HEK293 (cell line): Measurements from ENCODE around the gene MRPL11.

Source experiments
- GLI4 ChIP-seq: fragments of 450-650 bp; formaldehyde crosslinking; IDR thresholded peaks from 2 replicates; pipeline ENCODE4 v1.5.1; 2016; ENCODE audit warnings: missing biosample characterization, missing genetic modification characterization
- KLF17 ChIP-seq: fragments of 450-650 bp; formaldehyde crosslinking; IDR thresholded peaks from 2 replicates; pipeline ENCODE4 v1.5.1; 2016; ENCODE audit warnings: missing biosample characterization, missing genetic modification characterization
- KLF9 ChIP-seq: fragments of 450-650 bp; formaldehyde crosslinking; IDR thresholded peaks from 2 replicates; pipeline ENCODE4 v1.5.1; 2016; ENCODE audit warnings: missing biosample characterization, missing genetic modification characterization, low read depth
- MZF1 ChIP-seq: fragments of 450-650 bp; formaldehyde crosslinking; IDR thresholded peaks from 2 replicates; pipeline ENCODE4 v1.5.1; 2017; ENCODE audit warnings: missing biosample characterization, missing genetic modification characterization, borderline replicate concordance
- PRDM10 ChIP-seq: fragments of 450-650 bp; formaldehyde crosslinking; IDR thresholded peaks from 2 replicates; pipeline ENCODE4 v1.5.1; 2016; ENCODE audit warnings: missing biosample characterization, missing genetic modification characterization
- RBAK ChIP-seq: fragments of 450-650 bp; formaldehyde crosslinking; IDR thresholded peaks from 2 replicates; pipeline ENCODE4 v1.5.1; 2016; ENCODE audit warnings: missing biosample characterization, missing genetic modification characterization
- SALL2 ChIP-seq: fragments of 450-650 bp; formaldehyde crosslinking; IDR thresholded peaks from 2 replicates; pipeline ENCODE4 v1.5.0; 2017; ENCODE audit warnings: missing biosample characterization, mild to moderate bottlenecking, missing genetic modification characterization, borderline replicate concordance
- SCRT1 ChIP-seq: fragments of 450-650 bp; formaldehyde crosslinking; IDR thresholded peaks from 2 replicates; pipeline ENCODE4 v1.5.1; 2016; ENCODE audit warnings: missing biosample characterization, missing genetic modification characterization, borderline replicate concordance
- SETDB1 ChIP-seq: IDR thresholded peaks from one replicate; pipeline ENCODE4 v1.6.1; 2017; ENCODE audit warnings: mild to moderate bottlenecking, low read length, moderate library complexity, mixed read lengths; ENCODE audit not compliant: insufficient read length
- SP3 ChIP-seq: fragments of 450-650 bp; formaldehyde crosslinking; IDR thresholded peaks from 2 replicates; pipeline ENCODE4 v1.5.1; 2016; ENCODE audit warnings: missing biosample characterization, missing genetic modification characterization
- ZBTB20 ChIP-seq: fragments of 450-650 bp; formaldehyde crosslinking; IDR thresholded peaks from 2 replicates; pipeline ENCODE4 v1.5.1; 2016; ENCODE audit warnings: missing biosample characterization, missing genetic modification characterization
- ZBTB26 ChIP-seq: fragments of 450-650 bp; formaldehyde crosslinking; optimal IDR thresholded peaks from 2 replicates; pipeline ENCODE3; 2016; ENCODE audit warnings: missing biosample characterization, mild to moderate bottlenecking, missing genetic modification characterization
- ZBTB6 ChIP-seq: fragments of 450-650 bp; formaldehyde crosslinking; IDR thresholded peaks from 2 replicates; pipeline ENCODE4 v1.5.1; 2017; ENCODE audit warnings: missing biosample characterization, missing genetic modification characterization
- ZFP3 ChIP-seq: fragments of 450-650 bp; formaldehyde crosslinking; IDR thresholded peaks from 2 replicates; pipeline ENCODE4 v1.5.1; 2016; ENCODE audit warnings: low read depth, missing biosample characterization, missing genetic modification characterization
- ZFP69B ChIP-seq: fragments of 450-650 bp; formaldehyde crosslinking; IDR thresholded peaks from 2 replicates; pipeline ENCODE4 v1.5.1; 2016; ENCODE audit warnings: missing biosample characterization, missing genetic modification characterization
- ZNF133 ChIP-seq: fragments of 450-650 bp; formaldehyde crosslinking; IDR thresholded peaks from 2 replicates; pipeline ENCODE4 v1.5.1; 2016; ENCODE audit warnings: missing biosample characterization, missing genetic modification characterization
- ZNF140 ChIP-seq: fragments of 450-650 bp; formaldehyde crosslinking; IDR thresholded peaks from 2 replicates; pipeline ENCODE4 v1.5.1; 2016; ENCODE audit warnings: missing biosample characterization, missing genetic modification characterization
- ZNF16 ChIP-seq: fragments of 450-650 bp; formaldehyde crosslinking; IDR thresholded peaks from 2 replicates; pipeline ENCODE4 v1.5.1; 2016; ENCODE audit warnings: low read depth, missing biosample characterization, missing genetic modification characterization
- ZNF18 ChIP-seq: fragments of 450-650 bp; formaldehyde crosslinking; IDR thresholded peaks from 2 replicates; pipeline ENCODE4 v1.5.1; 2016; ENCODE audit warnings: missing biosample characterization, missing genetic modification characterization
- ZNF223 ChIP-seq: fragments of 450-650 bp; formaldehyde crosslinking; IDR thresholded peaks from 2 replicates; pipeline ENCODE4 v1.5.1; 2016; ENCODE audit warnings: missing biosample characterization, missing genetic modification characterization
- ZNF529 ChIP-seq: fragments of 450-650 bp; formaldehyde crosslinking; IDR thresholded peaks from 2 replicates; pipeline ENCODE4 v1.5.1; 2017; ENCODE audit warnings: missing genetic modification characterization, missing biosample characterization; ENCODE audit not compliant: insufficient replicate concordance
- ZNF548 ChIP-seq: fragments of 450-650 bp; formaldehyde crosslinking; IDR thresholded peaks from 2 replicates; pipeline ENCODE4 v1.5.1; 2016; ENCODE audit warnings: missing biosample characterization, missing genetic modification characterization
- ZNF558 ChIP-seq: fragments of 450-650 bp; formaldehyde crosslinking; IDR thresholded peaks from 2 replicates; pipeline ENCODE4 v1.5.1; 2016; ENCODE audit warnings: missing biosample characterization, missing genetic modification characterization
- ZNF580 ChIP-seq: fragments of 450-650 bp; formaldehyde crosslinking; IDR thresholded peaks from 2 replicates; pipeline ENCODE4 v1.5.1; 2016; ENCODE audit warnings: missing biosample characterization, missing genetic modification characterization
- ZNF585B ChIP-seq: fragments of 450-650 bp; formaldehyde crosslinking; IDR thresholded peaks from 2 replicates; pipeline ENCODE4 v1.5.1; 2016; ENCODE audit warnings: missing biosample characterization, missing genetic modification characterization
- ZNF624 ChIP-seq: fragments of 450-650 bp; formaldehyde crosslinking; IDR thresholded peaks from 2 replicates; pipeline ENCODE4 v1.5.1; 2017; ENCODE audit warnings: missing biosample characterization, missing genetic modification characterization
- ZNF670 ChIP-seq: fragments of 450-650 bp; formaldehyde crosslinking; IDR thresholded peaks from 2 replicates; pipeline ENCODE4 v1.5.1; 2016; ENCODE audit warnings: missing biosample characterization, missing genetic modification characterization, low read depth
- ZNF785 ChIP-seq: fragments of 450-650 bp; formaldehyde crosslinking; IDR thresholded peaks from 2 replicates; pipeline ENCODE4 v1.5.1; 2016; ENCODE audit warnings: missing biosample characterization, missing genetic modification characterization
- ZSCAN5A ChIP-seq: fragments of 450-650 bp; formaldehyde crosslinking; IDR thresholded peaks from 2 replicates; pipeline ENCODE4 v1.5.1; 2016; ENCODE audit warnings: missing biosample characterization, missing genetic modification characterization
- ZXDB ChIP-seq: fragments of 450-650 bp; formaldehyde crosslinking; IDR thresholded peaks from 2 replicates; pipeline ENCODE4 v1.5.1; 2016; ENCODE audit warnings: missing biosample characterization, missing genetic modification characterization

MRPL11 gene

GRCh38 chr11:66421492-66422205 is 17.0 kb downstream of the MRPL11 start (continued):
- TF ChIP-seq ZNF18 (tag by site-specific recombination) = 0 out of 2 replicates have a peak, but pooled peaks have one; percentile 21
- no peak for TF ChIP-seq ZNF548 (tag by site-specific recombination)
- TF ChIP-seq KLF9 (tag by site-specific recombination) = peak; percentile 21; the same call in 1 of the 2 replicates
- TF ChIP-seq SALL2 (tag by site-specific recombination) = no peak
- peak; percentile 77 for TF ChIP-seq KLF17 (tag by site-specific recombination)
- no peak for TF ChIP-seq PRDM10 (tag by site-specific recombination)
- no peak for TF ChIP-seq ZNF529 (tag by site-specific recombination)
- TF ChIP-seq ZBTB6 (tag by site-specific recombination) = peak; percentile 61
- TF ChIP-seq ZNF785 (tag by site-specific recombination) = no peak
- no peak for TF ChIP-seq ZNF133 (tag by site-specific recombination)
- TF ChIP-seq SP3 (tag by site-specific recombination) = 0 out of 2 replicates have a peak, but pooled peaks have one; percentile 34
- TF ChIP-seq ZBTB20 = no peak
- 0 out of 2 replicates have a peak, but pooled peaks have one; percentile 13 for TF ChIP-seq SCRT1
- TF ChIP-seq ZNF140 (tag by site-specific recombination) = no peak
- TF ChIP-seq ZNF16 (tag by site-specific recombination) = no peak
- TF ChIP-seq ZFP69B (tag by site-specific recombination) = peak; percentile 78; the same call in 1 of the 2 replicates
- TF ChIP-seq ZNF558 (tag by site-specific recombination) = peak; percentile 44; the same call in 1 of the 2 replicates
- TF ChIP-seq ZNF585B (tag by site-specific recombination) = no peak
- TF ChIP-seq ZXDB (tag by site-specific recombination) = peak; percentile 84
- no peak for TF ChIP-seq ZNF624 (tag by site-specific recombination)
- no peak; the same call in 1 of the 2 replicates for TF ChIP-seq ZNF580
- TF ChIP-seq MZF1 (tag by site-specific recombination) = 0 out of 2 replicates have a peak, but pooled peaks have one; percentile 28
- no peak for TF ChIP-seq RBAK (tag by site-specific recombination)
- no peak for TF ChIP-seq ZNF670
- no peak for TF ChIP-seq ZNF223 (tag by site-specific recombination)
- TF ChIP-seq ZFP3 (tag by site-specific recombination) = no peak
- no peak for TF ChIP-seq GLI4 (tag by site-specific recombination)
- peak; percentile 26 for TF ChIP-seq ZBTB26 (tag by site-specific recombination)
- TF ChIP-seq ZSCAN5A (tag by site-specific recombination) = no peak; the same call in 1 of the 2 replicates
- no peak for TF ChIP-seq SETDB1
